ENCODE data around the gene TPX2.
"Not testable (repeated sequence)": the region's sequence is repeated elsewhere in the genome, so short reads cannot be mapped to it uniquely, and the experiment has no call there.

The TPX2 gene

DNA sequence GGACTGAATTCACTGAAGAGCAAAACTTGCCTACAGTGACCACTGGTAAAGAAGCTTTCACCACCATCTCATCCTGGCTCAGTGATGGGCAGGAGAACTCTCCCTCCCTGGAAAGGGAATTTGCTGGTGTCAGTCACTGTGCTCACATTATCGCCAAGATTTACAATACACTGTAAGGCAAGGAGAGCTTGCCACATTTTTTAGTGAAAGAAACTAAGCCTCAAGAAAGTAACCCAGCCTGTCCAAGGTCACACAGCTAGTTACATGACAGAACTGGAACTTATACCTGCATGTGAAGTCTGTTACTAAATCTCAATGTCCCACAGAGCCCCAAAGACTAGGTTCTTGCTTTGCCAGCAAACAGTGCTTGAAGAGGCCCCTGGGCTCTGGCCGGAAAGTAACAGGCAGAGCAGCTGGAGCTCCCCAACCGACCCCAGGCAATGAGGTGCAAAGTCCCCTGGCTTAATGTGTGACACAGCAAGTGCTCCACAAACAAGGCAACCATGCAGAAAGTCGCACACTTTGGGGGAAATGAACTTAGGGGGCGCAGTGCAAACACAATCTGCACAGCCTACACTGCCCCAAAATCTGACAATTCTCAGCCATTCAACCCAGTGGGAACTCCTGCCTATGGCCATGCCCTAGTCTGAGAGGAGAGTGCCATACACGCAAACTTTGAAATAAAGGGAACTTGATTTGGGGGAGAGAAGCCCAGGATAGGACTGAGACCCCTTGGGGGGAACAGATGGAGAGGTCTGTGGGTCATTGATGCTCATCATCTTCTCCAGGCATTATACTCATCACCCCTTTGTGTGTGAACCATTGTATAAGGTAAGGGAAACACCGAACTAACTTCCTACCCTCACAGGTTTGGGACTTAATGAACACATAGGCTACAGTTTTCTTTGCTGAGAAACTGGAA, 18.3 kb upstream of the TPX2 start:
- DNase-seq: peak; percentile 49

DNA sequence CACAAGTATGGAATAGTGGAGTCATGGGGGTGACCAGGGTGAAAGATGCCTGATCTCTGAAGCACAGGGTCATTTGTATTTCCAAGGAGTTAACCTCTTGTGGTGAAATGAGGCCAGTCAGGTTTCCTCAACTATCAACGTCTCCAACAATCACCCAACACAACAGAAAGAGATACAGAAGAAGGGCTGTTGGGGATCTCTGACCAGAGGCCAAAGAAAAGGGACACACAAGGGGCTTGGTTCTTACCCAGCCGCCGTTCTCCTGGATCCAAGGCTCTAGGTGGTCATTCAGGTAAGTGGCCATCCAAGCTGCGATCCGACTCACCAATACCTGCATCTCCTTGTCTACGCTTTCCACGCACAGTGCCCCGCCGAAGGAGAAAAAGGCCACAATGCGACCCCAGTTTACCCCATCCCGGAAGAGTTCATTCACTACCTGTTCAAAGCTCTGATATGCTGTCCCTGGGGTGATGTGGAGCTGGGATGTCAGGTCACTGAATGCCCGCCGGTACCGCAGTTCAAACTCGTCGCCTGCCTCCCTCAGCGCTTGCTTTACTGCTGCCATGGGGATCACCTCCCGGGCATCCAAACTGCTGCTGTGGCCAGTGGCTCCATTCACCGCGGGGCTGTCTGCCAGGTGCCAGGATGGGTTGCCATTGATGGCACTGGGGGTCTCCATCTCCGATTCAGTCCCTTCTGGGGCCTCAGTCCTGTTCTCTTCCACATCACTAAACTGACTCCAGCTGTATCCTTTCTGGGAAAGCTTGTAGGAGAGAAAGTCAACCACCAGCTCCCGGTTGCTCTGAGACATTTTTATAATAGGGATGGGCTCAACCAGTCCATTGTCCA, 17.5 kb upstream of the TPX2 start:
- DNase-seq: no peak

DNA sequence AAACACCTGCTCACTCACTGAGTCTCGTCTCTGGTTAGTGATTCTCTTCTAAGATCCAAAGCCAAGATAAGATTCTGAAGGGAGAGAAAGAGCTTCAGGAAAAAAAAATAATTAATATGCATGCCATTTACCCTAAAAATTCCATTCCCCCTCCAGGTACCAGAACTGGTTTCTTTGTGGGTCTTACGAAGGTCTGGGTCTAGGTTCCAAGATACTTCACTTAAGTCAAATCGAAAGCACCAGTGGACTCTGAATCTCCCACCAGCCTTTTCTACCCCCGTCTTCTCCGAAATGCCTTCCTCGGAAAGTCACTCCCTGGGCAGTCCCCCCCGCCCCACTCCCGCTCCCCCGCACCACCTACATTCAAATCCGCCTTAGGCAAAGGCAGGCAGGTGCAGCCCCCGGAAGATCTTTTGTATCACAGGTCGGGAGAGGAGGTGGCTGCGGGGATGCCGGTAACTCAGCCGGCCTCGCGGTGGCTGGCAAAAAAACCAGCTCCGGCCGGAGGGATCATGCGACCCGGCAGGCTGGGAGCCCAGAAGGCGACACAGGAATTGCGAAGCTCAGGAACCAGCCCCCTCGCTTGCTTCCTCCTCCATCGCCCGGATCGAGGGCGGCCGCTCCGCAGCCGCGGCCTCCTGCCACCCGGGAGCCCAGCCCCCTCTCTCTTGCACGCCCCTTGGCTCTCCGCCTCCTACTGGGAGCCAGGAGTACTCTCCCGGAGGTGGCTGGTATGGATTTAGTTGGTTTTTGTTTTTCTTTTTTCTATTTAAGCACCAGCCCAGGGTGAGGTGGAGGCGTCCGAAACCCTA, 16.6 kb upstream of the TPX2 start, which contains the start of gene BCL2L1:
Gene BCL2L1, minus strand, starts transcription at position 612 of the 812 bp plus-strand sequence. CDS start 650 bp downstream, outside the sequence.
- peak; percentile 63 for DNase-seq

DNA sequence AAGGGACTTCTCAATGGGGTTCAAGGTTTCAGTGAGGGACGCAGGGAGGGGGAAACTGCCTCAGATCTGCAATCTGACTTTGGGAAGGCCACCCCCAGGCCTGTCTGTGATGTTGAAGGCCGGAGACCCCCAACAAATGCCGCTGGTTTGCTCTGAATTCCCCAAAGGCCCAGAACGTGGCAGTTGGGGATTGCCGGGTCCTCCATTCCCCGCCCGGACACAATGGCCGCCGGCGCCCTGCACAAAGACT, 16.1 kb upstream of the TPX2 start:
- DNase-seq: no peak

DNA sequence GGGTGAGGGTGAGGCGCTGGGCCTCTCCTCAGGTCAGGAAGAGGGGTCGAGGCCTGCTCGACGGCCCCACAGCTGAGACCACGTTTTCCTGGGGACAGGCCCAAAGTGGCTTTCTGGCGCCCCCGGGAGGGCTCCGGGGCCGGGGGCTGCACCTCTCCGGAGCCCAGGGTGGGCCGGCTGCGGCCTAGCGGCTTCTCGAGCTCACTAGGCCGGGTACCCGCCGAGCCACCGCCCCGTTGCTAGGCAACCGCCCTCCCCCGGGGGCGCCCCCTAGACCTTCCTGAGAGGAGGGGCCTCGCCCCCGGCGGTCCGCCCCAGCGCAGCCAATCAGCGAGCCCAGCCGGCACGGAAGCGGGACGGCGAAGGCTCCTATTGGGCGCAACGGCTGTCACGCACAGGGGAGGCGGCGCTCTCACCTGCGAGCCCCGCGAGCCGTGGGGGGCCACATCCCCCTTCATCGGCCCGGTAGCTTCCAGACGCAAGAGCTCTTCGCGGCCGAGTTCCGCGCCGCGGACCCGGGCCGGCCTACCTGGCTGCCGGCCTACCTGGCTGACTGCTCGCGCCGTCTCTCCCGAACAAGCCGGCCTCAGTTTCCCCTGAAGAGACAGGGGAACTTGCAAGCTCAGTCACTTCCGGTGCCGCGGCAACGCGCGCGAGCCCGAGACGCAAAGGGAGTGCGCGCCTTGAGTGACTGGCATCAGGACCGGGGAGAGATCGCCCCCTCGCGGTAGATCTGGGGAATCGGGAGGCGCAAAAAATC, 15.6 kb upstream of the TPX2 start:
- peak; percentile 99 for DNase-seq

DNA sequence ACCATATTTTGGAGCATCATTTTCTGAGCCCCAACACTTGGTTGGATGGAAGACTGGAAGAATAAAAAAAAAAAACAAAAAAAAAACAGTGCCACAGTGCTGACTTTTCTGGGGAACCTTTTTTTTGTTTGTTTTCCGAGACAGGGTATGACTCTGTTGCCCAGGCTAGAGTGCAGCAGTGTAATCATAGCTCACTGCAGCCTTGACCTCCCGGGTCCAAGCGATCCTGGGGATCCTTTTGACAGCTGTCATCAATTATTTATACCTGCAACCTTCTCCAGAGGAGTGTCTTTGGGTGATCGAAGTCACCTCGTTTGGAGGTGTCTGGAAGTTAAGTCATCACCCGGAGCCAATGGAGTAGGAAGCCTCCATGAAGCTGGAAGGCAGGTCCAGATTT, 7.8 kb upstream of the TPX2 start:
- no peak for DNase-seq

DNA sequence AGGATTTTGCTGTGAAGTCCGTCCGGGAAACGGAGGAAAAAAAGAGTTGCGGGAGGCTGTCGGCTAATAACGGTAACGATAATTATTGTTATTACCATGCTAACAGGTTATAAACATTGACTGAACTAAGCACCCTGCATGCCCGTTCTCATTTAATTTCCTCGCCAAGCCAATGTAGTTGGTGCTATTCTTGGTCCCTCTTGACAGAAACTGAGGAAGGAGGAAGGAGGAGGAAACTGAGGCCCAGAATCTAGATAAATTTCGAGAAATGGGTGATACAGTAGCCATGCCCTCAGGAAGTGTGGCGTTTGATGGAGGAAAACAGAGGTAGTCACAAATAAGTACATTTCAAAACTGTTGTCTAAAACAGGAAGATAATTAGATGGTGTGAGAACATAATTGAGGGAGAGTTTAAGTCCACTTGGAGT, 474 bp downstream of the TPX2 start:
- DNase-seq: no peak

DNA sequence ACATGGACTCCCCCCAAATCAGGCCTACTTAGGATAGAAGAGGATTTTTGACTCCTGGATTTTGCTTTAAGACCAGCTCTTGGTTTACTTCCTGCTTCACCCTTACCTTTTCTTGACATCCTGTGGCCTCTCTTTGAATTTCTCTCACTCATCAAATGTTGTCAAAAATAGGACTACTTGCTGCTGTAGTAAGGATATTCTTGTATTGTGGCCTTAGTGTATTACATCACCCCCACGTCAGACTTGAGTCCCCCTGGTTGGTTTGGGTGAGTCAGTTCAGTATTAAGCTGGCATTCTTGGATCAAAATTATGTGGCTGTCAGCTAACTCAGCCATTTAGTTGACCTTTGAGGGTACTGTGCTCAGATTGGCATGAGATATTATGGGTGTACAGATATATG, 1.1 kb downstream of the TPX2 start:
- DNase-seq: peak; percentile 34

DNA sequence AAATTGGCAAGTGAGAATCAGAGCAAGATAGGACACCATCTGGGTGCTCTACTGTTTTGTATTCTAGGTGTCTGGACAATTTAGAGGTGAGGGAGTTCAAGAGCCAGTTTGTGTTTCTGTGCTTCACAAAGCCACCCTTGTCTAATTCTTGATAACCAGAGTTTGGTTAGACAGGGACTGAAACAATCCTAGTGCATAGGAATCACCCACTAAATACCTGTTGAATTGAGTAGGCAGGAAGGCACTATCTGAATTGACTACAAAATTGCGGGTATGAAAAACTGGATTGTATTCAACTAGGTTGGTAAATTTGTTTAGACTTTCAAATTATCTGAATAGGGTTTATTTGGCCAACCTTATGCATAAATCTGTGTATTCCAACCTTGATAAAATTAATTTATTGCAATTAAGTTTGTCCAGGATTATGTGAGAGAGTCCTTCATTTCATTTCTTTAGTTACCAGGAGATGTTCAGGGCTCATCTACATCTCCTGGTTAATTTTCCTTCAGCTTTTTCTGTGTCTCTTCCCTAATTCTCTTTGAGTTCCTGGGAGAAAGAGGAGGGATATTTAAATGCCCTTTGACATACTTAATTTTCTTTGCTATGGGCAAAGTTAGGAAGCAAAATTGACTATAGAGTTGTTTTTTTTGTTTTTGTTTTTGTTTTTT, 1.7 kb downstream of the TPX2 start:
- DNase-seq: no peak

DNA sequence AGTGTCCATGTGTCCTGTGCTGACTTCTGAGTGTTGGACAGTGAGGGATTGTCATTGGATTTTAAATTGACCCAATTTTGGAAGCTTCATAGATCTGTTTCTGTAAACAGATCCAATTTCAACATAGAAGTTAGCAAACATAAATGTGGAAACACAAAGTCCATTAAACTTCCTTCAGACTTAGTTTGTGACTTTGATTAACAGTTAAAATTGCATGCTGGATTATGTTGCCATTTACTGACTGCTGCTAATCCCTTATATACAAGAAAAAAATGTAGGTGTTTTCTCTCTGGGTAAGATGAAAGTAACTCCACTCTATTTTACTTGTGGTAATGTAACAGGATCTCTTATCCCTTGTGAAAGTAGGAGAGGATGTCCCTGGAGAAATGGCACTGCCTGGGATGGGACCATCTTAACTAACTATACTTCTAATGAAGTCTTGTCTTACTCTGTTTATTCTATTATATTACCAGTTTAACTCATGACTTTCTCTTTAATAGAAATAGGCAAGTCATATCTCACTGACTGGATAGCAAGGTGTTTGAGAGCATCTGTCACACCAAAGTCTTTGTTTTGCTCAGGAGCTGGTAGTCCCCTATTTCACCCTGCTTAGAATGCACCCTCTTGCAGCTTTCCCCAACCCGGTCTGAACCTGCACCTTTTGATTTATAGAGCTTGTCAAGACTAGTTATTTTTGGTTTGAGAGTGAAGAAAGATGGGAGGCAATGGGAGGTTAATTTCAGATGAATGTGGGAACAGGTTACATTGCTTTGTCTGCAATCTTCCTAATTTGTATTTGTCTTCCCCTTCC, 7.2 kb downstream of the TPX2 start:
- no peak for DNase-seq

DNA sequence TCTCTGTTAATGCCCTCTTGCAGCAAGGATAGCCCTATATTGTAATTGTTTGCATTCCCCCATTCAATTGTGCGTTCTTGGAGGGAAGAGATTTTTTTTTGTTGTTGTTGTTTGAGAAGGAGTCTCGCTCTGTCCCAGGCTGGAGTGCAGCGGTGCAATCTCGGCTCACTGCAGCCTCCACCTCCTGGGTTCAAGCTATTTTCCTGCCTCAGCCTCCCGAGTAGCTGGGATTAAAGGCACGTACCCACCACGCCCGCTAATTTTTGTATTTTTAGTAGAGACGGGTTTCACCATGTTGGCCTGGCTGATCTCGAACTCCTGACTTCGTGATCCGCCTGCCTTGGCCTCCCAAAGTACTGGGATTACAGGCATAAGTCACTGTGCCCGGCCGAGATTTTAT, 7.9 kb downstream of the TPX2 start:
- not testable (repeated sequence) for DNase-seq

DNA sequence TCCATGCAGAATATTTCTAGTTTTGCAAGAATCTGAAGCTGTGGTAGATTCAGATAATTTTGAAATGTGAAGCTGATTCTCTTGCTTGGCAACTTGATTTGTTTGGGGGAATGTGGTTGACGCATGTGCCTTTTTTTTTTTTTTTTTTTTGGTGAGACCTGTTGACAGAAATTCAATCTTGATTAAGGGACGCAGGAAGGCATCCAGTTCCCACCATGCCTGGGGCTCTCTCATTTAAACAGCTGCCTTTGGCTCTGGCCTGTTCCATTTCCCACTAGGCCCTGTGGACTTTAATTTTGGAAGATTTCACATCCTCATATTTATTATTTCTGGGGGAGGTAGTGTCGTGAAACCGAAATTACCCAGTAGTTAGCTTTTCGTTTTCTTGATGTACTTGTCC, 8.6 kb downstream of the TPX2 start:
- DNase-seq: no peak

DNA sequence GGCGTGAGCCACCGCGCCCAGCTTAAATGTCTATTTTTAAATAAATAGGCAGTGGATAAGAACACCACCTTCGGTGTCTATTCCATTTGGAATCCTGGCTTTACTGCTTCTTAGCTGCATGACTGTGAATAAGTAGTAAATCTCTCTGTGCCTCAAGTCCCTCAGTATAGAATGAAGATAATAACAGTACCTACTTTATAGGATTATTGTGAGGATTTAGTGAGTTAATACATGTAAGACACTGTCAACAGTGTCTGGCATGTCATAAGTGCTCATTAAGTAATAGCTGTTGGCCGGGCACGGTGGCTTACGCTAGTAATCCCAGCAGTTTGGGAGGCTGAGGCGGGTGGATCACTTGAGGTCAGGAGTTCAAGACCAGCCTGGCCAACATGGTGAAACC, 10.1 kb downstream of the TPX2 start:
- DNase-seq: no peak

DNA sequence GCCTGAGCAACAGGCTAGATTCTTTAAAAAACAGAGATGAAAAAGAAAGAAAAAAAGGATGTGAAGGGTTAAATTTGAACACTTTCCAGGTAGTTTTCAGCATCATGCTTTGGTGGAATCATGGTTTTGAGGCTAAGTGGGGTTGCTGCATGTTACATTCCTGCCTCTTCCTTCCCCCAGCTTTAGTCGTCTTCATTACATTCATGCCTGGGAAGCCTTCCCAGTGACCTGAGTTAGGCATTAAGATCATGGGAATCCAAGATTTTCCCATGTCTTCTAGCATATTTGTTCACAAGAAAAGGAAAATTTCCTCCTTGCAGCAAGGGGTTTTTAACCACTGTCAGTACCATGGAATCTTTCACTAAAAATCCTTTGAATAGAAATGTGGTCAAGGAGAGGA, 12.0 kb downstream of the TPX2 start:
- DNase-seq: no peak

DNA sequence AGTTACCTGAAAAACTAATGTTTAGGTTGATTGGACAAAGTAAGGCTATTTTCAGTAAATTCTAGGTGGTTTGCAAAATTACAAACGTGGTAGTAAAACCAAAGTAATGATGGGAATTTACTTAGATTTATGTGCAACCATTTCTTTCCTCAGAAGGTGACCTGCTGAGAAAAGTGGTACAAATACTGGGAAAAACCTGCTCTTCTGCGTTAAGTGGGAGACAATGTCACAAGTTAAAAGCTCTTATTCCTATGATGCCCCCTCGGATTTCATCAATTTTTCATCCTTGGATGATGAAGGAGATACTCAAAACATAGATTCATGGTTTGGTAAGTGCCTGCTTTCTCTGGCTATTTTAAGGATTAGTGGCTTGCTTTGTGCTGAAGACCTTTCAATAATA, 18.2 kb downstream of the TPX2 start:
- DNase-seq: no peak

DNA sequence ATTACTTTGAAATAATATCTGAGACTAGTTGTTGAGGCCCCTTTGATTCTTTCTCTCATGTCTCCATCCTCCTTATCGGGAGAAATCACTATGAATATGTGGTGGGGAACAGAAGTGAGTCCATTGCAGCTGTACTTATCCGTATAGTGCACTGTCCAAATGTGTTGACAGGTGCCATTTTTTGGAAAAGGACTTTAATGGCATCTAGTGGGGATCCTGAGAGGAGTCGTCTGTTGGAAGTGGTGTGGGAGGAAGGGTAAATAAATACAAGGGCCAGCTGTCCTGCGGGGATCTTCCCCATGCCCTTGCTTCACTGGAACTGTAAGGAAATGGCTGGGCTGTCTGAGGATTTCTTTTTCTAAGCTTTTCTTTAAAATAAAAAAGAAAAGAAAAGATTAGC, 19.4 kb downstream of the TPX2 start:
- DNase-seq: no peak

DNA sequence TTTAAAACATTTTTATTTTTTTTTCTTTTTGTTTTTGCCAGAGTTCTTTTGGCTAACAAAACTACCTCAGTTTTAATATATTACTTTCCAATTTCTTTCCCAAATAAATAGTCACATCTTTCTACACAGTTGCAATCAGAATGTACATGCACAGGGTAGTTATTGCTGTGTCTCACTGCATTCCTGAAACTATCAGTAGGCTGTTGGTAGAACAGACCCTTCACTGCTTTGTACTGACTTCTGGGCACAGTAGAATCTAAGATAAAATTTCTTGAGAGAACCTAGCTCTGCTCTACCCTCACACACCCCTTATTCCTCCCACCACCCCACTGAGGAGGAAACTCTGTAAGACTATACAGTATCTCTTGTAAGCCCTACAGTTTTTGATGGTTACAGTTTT, 19.9 kb downstream of the TPX2 start:
- no peak for DNase-seq

DNA sequence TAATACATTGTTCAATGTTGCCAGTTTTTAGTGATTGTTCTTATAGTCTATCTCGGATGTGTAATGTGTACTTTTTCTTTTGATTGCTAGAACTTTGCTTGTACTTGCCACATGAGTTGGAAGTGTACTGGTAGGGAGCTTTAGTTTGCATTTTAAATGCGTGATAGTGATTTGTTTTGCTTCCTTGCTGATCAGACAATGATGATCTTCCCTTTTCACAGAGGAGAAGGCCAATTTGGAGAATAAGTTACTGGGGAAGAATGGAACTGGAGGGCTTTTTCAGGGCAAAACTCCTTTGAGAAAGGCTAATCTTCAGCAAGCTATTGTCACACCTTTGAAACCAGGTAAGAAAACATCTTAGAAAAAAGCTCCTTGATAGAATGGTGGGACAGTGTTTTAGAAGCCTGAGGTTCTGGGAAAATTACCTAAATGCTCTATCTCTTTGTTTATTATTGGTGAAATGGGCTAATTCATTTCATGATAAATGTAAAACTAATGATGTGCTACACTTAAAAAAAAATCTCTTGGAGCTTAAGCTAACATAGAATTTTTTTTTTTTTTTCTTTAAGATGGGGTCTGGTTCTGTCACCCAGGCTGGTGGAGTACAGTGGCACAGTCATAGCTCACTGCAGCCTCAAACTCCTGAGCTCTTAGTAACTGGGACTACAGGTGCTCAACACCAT, 20.9 kb downstream of the TPX2 start:
- no peak for DNase-seq

DNA sequence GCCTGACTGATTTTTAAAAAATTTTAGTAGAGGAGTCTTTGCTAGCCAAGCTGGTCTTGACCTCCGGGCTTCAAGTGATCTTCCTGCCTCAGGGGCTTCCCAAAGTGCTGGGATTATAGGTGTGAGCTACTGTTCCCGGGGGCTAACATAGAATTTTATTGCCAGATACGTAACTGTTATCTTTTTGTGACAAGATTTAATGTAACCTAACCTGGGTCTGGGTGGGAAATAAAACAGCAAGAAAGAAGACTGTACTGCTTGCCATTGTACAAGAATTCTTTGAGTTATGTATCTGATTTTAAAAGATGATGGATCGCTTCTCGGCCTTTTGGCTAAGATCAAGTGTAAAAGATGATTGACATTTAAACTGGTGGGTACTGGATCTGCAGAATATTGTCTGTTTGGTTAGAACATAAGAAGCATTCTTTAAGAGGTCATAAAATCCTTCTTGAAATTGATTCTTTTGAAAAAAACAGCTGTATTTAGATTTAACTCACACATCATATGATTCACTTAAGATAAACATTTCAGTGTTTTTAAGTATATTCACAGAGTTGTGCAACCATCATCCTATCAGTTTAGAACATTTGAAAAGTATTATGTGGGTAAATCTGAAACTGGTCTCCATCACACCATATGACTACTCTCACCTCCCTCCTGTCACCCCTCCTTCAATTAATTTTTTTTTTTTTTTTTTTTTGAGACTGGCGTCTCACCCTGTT, 21.6 kb downstream of the TPX2 start:
- no peak for DNase-seq
